Naive thymus-derived CD4-positive, alpha-beta T cell (primary cell): ENCODE results near the gene INO80D. TPM values are rescaled to one million over a fixed set of nuclear protein-coding genes. Genes with fewer than 3 reads are reported as not detected.
"Not testable (repeated sequence)": the region's sequence is repeated elsewhere in the genome, so short reads cannot be mapped to it uniquely, and the experiment has no call there.

Experiments used
- ATAC-seq: fragments of 150-1000 bp; cut with Tn5 transposase; 2 replicates; pipeline ENCODE4 v1.10.0; 2021; ENCODE audit warnings: mild to moderate bottlenecking, moderate library complexity
- CTCF ChIA-PET: fragments of 350-600 bp; sonication (Branson Sonifier 250); formaldehyde crosslinking; loops from one replicate; lab custom pipeline; 2021; ENCODE audit warnings: antibody characterized with exemption; lab: Charles Lee
- POLR2A ChIA-PET: fragments of 350-600 bp; sonication (Branson Sonifier 250); formaldehyde crosslinking; loops from one replicate; lab custom pipeline; 2021; ENCODE audit warnings: antibody characterized with exemption, inconsistent platforms; lab: Charles Lee
- DNase-seq, 9 donors: peaks; one replicate each; pipeline versions ENCODE4 v3.0.0 to v3.0.0-alpha.2; 2020 to 2022; ENCODE audit warnings: mixed read lengths in 1 of 9
- H3K27ac ChIP-seq: one replicate; pipeline ENCODE4 v1.7.0; 2013; ENCODE audit warnings: mild to moderate bottlenecking, low read depth, low read length, moderate library complexity
- H3K27me3 ChIP-seq, 2 donors: one replicate each; pipeline ENCODE4 v1.7.0; 2013; ENCODE audit warnings: low read length in 2 of 2, mild to moderate bottlenecking in 2 of 2, moderate library complexity in 2 of 2; ENCODE audit not compliant: control insufficient read depth in 2 of 2, insufficient read depth in 2 of 2
- H3K36me3 ChIP-seq, 3 experiments: 1 replicate in 2 of 3; 2 replicates in 1 of 3; pipeline ENCODE4 v1.7.0; 2013; ENCODE audit warnings: low read length in 3 of 3, mild to moderate bottlenecking in 3 of 3, moderate library complexity in 1 of 3; ENCODE audit not compliant: insufficient read depth in 3 of 3, control insufficient read depth in 2 of 3
- H3K4me1 ChIP-seq, 2 donors: one replicate each; pipeline ENCODE4 v1.7.0; 2013; ENCODE audit warnings: low read length in 2 of 2, mild to moderate bottlenecking in 2 of 2, moderate library complexity in 1 of 2; ENCODE audit not compliant: control insufficient read depth in 2 of 2, insufficient read depth in 2 of 2
- H3K4me3 ChIP-seq: 2 replicates; pipeline ENCODE4 v1.7.0; 2013; ENCODE audit warnings: mild to moderate bottlenecking, low read length
- H3K9me3 ChIP-seq, 3 experiments: 1 replicate in 2 of 3; 2 replicates in 1 of 3; pipeline ENCODE4 v1.7.0; 2013; ENCODE audit warnings: low read length in 3 of 3; ENCODE audit not compliant: control insufficient read depth in 2 of 3
- H3K27ac Mint-ChIP-seq, 9 donors: one replicate each; pipeline ENCODE4 v1.8.0; 2020 to 2022; ENCODE audit warnings: mixed read lengths in 9 of 9, mild to moderate bottlenecking in 8 of 9, moderate library complexity in 5 of 9, inconsistent platforms in 2 of 9
- H3K27me3 Mint-ChIP-seq, 5 donors: one replicate each; pipeline ENCODE4 v1.8.0; 2021 to 2022; ENCODE audit warnings: mixed read lengths in 5 of 5, mild to moderate bottlenecking in 1 of 5
- H3K36me3 Mint-ChIP-seq, 5 donors: one replicate each; pipeline ENCODE4 v1.8.0; 2020 to 2022; ENCODE audit warnings: mixed read lengths in 5 of 5, mild to moderate bottlenecking in 3 of 5, inconsistent platforms in 1 of 5
- H3K4me1 Mint-ChIP-seq, 7 donors: one replicate each; pipeline ENCODE4 v1.8.0; 2020 to 2022; ENCODE audit warnings: mixed read lengths in 7 of 7, mild to moderate bottlenecking in 3 of 7, inconsistent platforms in 1 of 7
- H3K4me3 Mint-ChIP-seq, 10 donors: one replicate each; pipeline ENCODE4 v1.8.0; 2020 to 2022; ENCODE audit warnings: mild to moderate bottlenecking in 10 of 10, mixed read lengths in 10 of 10, moderate library complexity in 6 of 10, inconsistent platforms in 2 of 10
- H3K9me3 Mint-ChIP-seq, 11 donors: one replicate each; pipeline ENCODE4 v1.8.0; 2020 to 2022; ENCODE audit warnings: mixed read lengths in 11 of 11, mild to moderate bottlenecking in 4 of 11, inconsistent platforms in 1 of 11, moderate library complexity in 1 of 11
- intact Hi-C, 2 donors: fragments of 100-400 bp; cut with micrococcal nuclease; formaldehyde crosslinking; loops; one replicate each; pipeline ENCODE4 v1.15.1; 2023
- polyA plus RNA-seq, 2 donors: library from polyadenylated mRNA; unstranded; fragments of 300-500 nt; fragmentation: Illumina TruSeq; gene quantifications; one replicate each; pipeline ENCODE4 v1.2.3, GENCODE V29; 2021
- total RNA-seq, 6 experiments: library from RNA in 5 of 6; stranded (reverse) in 5 of 6; gene quantifications; 1 replicate in 5 of 6; 2 replicates in 1 of 6; pipeline ENCODE4 v1.2.3 and lab custom pipeline; 2021 to 2026

The INO80D gene
- total and polyA plus RNA-seq, 7 experiments from 2014 or later: 13.4 to 50.9 (median 43.1) TPM

DNA sequence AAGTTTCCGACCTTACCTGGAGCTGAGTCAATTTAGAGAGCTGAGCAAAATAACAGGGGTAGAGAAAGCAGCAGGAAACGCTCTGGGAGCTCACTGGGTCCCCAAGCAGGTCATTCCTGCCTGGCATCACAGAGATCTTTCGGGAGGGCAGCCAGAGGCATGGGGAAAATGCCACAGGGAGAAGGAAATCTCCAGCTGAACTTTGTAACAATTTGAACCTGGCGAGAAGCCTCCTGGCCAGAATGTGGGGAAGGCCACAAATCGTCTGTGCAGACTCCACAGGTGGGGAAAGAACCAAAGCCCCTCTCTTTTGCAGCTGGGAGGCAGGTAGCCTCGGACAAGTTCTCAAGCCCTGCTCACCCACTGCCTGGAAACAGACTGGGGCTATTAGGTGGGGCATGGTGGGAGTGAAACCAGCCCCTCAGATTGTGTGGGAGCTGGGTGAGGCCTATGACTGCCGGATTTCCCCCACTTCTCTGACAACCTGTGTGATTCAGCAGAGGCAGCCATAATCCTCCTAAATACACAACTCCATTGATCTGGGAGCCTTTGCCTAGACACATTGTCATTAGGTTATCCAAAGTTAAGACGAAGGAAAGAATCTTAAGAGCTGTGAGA, 53.9 kb downstream of the INO80D start:
- Histone ChIP-seq H3K4me3 (no peak overlapping the region), H3K4me1 (no peaks in the 10 kb centered on the region), H3K36me3 (peaks cover 0 to 53% (median 6%) of the 10 kb centered on the region in 3 experiments), H3K27ac (no peak overlapping the region), H3K9me3 (no peaks in the 10 kb centered on the region), H3K27me3 (no peaks in the 10 kb centered on the region)
- H3K4me3 Mint-ChIP-seq: no peak overlapping the region
- POLR2A ChIA-PET: interaction anchor here (0.6 kb wide), 1 partner anchor 54 kb away, joined by 3 read pairs; the partner anchor contains the start of gene INO80D
- H3K27ac Mint-ChIP-seq: peak overlapping the region in 1 of 9 donors; percentile 59
- H3K4me1 Mint-ChIP-seq: peaks cover 26 to 78% (median 60%) of the 10 kb centered on the region in 7 donors
- H3K27me3 Mint-ChIP-seq: no peaks in the 10 kb centered on the region
- CTCF ChIA-PET: interaction anchor here (0.5 kb wide), 1 partner anchor 542 kb away, joined by 3 read pairs; no protein-coding TSS in a partner anchor
- peaks cover 27 to 86% (median 73%) of the 10 kb centered on the region in 5 donors for H3K36me3 Mint-ChIP-seq
- ATAC-seq (no peak), DNase-seq (no peak)
- peaks cover 0 to 31% (median 8%) of the 10 kb centered on the region in 11 donors for H3K9me3 Mint-ChIP-seq
- intact Hi-C loops: no loop called here

DNA sequence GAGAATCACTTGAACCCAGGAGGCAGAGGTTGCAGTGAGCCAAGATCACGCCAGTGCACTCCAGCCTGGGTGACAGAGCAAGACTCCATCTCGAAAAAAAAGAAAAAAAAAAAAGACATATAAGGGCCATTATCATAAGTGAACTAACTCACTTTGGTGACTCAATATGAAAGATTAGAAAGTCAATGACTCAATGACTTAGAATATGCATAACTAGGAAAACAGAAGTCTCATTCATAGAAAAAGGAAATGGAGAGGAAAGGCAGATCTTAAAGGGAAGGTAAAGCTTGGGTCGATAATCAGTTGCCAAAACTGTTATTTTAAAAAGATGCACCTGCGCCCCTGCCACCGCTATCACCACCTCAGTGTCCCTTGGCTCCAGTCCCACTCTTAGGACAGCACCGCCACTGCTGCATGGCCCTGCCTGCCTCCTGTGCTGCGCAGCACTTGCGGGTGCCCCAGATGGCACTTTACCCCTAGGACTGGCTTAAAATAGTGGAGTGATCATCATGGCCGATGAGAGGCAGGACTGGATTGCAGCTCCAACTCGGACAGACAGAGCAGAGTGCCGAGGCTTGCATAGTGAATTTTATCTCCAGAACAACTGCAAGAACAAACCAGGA, 54.7 kb downstream of the INO80D start:
- intact Hi-C loops: no loop called here
- Mint-ChIP-seq H3K4me3 (peak overlapping the region in 1 of 10 donors; percentile 5), H3K9me3 (peaks cover 0 to 28% (median 8%) of the 10 kb centered on the region in 11 donors), H3K4me1 (peaks cover 26 to 71% (median 56%) of the 10 kb centered on the region in 7 donors), H3K27me3 (no peaks in the 10 kb centered on the region), H3K36me3 (peaks cover 27 to 81% (median 65%) of the 10 kb centered on the region in 5 donors), H3K27ac (peak overlapping the region in 1 of 9 donors; percentile 8)
- Histone ChIP-seq H3K4me3 (no peak overlapping the region), H3K36me3 (peaks cover 0 to 48% (median 6%) of the 10 kb centered on the region in 3 experiments), H3K27me3 (no peaks in the 10 kb centered on the region), H3K27ac (no peak overlapping the region), H3K4me1 (no peaks in the 10 kb centered on the region), H3K9me3 (no peaks in the 10 kb centered on the region)
- no peak for ATAC-seq
- POLR2A ChIA-PET: interaction anchor here (0.6 to 0.7 kb wide), 2 partner anchors 55 to 120 kb away, joined by 3 read pairs; partner anchors contain the start of gene INO80D
- CTCF ChIA-PET: interaction anchor here (0.8 kb wide), 1 partner anchor 55 kb away, joined by 3 read pairs; the partner anchor contains the start of gene INO80D
- DNase-seq: no peak

DNA sequence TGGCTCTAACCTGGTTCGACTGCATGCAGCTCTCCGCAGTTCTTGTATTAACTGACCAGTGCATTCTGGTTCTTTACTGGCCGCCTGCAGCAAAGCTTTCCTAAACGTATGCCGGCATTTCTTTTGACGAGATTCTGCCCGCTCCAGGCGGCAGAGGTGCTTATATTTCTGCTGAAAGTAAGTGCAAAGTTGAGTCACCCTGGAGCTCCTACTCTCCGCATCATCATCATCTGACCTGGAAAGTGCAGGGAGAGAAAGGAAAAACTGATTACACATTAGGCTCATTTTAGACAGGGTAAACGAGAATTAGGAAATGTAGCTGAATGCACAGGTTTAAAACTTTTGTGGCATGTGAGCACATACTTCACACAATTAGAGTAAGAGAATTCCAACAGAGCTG, 57.9 kb downstream of the INO80D start:
- Histone ChIP-seq H3K4me3 (no peak overlapping the region), H3K36me3 (peaks cover 0 to 54% (median 6%) of the 10 kb centered on the region in 3 experiments), H3K27ac (no peak overlapping the region), H3K4me1 (no peaks in the 10 kb centered on the region), H3K9me3 (no peaks in the 10 kb centered on the region), H3K27me3 (no peaks in the 10 kb centered on the region)
- Mint-ChIP-seq H3K27me3 (no peaks in the 10 kb centered on the region), H3K27ac (peak overlapping the region in 1 of 9 donors; percentile 12), H3K9me3 (peaks cover 0 to 8% (median 3%) of the 10 kb centered on the region in 11 donors), H3K4me3 (no peak overlapping the region), H3K36me3 (peaks cover 23 to 58% (median 43%) of the 10 kb centered on the region in 5 donors), H3K4me1 (peaks cover 10 to 41% (median 27%) of the 10 kb centered on the region in 7 donors)
- intact Hi-C loops: no loop called here
- no peak for ATAC-seq
- CTCF ChIA-PET: no interaction called here
- no peak for DNase-seq
- POLR2A ChIA-PET: no interaction called here

DNA sequence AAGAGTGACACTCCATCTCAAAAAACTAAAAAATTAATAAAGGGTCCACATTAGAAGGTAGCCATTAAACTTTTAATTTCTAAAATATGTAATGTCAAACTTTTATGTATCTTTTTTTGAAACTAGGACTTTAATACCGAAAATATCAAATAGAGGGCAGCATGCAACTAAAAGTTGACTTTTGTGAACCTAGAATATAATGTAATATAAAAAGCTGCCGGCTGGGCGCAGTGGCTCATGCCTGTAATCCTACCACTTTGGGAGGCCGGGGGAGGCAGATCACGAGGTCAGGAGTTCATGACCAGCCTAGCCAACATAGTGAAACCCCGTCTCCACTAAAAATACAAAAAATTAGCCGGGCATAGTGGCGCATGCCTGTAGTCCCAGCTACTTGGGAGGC, 62.8 kb downstream of the INO80D start:
- no peak for ATAC-seq
- Mint-ChIP-seq H3K36me3 (peaks cover 0 to 35% (median 15%) of the 10 kb centered on the region in 5 donors), H3K4me3 (no peak overlapping the region), H3K4me1 (peaks cover 0 to 1% (median 0%) of the 10 kb centered on the region in 7 donors), H3K27me3 (no peaks in the 10 kb centered on the region), H3K27ac (no peak overlapping the region), H3K9me3 (no peaks in the 10 kb centered on the region)
- no peaks in the 10 kb centered on the region for H3K27me3 ChIP-seq
- CTCF ChIA-PET: no interaction called here
- no peak overlapping the region for H3K4me3 ChIP-seq
- H3K9me3 ChIP-seq: no peaks in the 10 kb centered on the region
- POLR2A ChIA-PET: no interaction called here
- no peak overlapping the region for H3K27ac ChIP-seq
- H3K36me3 ChIP-seq: peaks cover 5 to 35% (median 8%) of the 10 kb centered on the region in 3 experiments
- DNase-seq: no peak
- intact Hi-C loops: no loop called here
- no peaks in the 10 kb centered on the region for H3K4me1 ChIP-seq

DNA sequence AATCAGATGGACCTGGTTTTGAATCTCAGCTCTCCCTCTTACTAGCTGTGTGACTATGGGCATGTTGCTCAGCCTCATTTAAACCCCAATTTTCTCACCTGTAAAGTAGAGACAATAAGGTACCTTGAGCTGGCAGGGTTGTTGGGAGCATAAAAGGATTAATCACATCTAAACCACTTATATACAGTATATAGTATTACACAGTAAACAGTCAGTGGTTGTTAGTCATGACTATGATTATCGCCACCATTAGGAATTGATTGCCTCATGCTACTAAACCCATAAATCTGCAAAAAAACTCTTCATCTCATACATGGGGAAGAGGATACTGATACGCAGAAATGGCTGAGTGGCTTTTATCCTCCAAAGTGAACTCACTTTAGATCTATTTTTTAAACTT, 65.8 kb downstream of the INO80D start:
- Mint-ChIP-seq H3K4me3 (no peak overlapping the region), H3K36me3 (peaks cover 8 to 57% (median 34%) of the 10 kb centered on the region in 5 donors), H3K27me3 (no peaks in the 10 kb centered on the region), H3K4me1 (no peaks in the 10 kb centered on the region), H3K9me3 (peaks cover 0 to 12% (median 7%) of the 10 kb centered on the region in 11 donors), H3K27ac (no peak overlapping the region)
- ChIA-PET POLR2A (no interaction called here), CTCF (no interaction called here)
- Histone ChIP-seq H3K4me3 (no peak overlapping the region), H3K9me3 (no peaks in the 10 kb centered on the region), H3K27ac (no peak overlapping the region), H3K27me3 (no peaks in the 10 kb centered on the region), H3K4me1 (no peaks in the 10 kb centered on the region), H3K36me3 (peaks cover 5 to 49% (median 8%) of the 10 kb centered on the region in 3 experiments)
- DNase-seq (no peak), ATAC-seq (no peak)
- intact Hi-C loops: no loop called here

DNA sequence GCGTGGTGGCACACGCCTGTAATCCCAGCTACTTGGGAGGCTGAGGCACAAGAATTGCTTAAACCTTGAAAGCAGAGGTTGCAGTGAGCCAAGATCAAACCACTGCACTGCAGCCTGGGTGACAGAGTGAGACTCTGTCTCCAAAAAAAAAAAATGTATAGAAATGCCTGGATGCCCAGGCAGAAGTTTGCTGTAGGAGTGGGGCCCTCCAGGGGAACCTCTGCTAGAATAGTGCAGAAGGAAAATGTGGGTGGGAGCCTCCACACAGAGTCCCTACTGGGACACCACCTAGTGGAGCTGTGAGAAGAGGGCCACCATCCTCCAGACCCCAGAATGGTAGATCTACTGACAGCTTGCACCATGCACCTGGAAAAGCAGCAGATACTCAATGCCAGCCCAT, 70.2 kb downstream of the INO80D start:
- ATAC-seq, H3K9me3 ChIP-seq, CTCF ChIA-PET, H3K27me3 ChIP-seq, POLR2A ChIA-PET, H3K4me1 ChIP-seq, H3K27me3 Mint-ChIP-seq, H3K4me3 Mint-ChIP-seq, H3K4me1 Mint-ChIP-seq, H3K27ac Mint-ChIP-seq, H3K27ac ChIP-seq, intact Hi-C loops, DNase-seq, H3K4me3 ChIP-seq: not testable (repeated sequence)
- peaks cover 0 to 16% (median 9%) of the 10 kb centered on the region in 11 donors for H3K9me3 Mint-ChIP-seq
- peaks cover 26 to 70% (median 58%) of the 10 kb centered on the region in 5 donors for H3K36me3 Mint-ChIP-seq
- H3K36me3 ChIP-seq: peaks cover 5 to 69% (median 8%) of the 10 kb centered on the region in 3 experiments
